Spleen (tissue), 11 donors: ENCODE results near the gene DNASE1. TPM values are rescaled to one million over a fixed set of nuclear protein-coding genes. Genes with fewer than 3 reads are reported as not detected.

Source experiments
- DNase-seq: peaks from one replicate; pipeline ENCODE4 v3.0.0-alpha.2; 2020
- H3K27ac ChIP-seq, 8 donors: fragments of 200-600 bp; sonication (generic) in 7 of 8; 1 replicate in 4 of 8; 2 replicates in 4 of 8; pipeline versions ENCODE4 v1.5.0 to v1.8.0; 2016 to 2021; ENCODE audit warnings: inconsistent platforms in 4 of 8, mild to moderate bottlenecking in 4 of 8, moderate library complexity in 1 of 8
- H3K27me3 ChIP-seq, 7 donors: fragments of 200-600 bp; sonication (generic) in 6 of 7; replicated peaks in 1 of 7; 1 replicate in 4 of 7; 2 replicates in 3 of 7; pipeline versions ENCODE4 v1.5.0 to v1.8.0; 2016 to 2021; ENCODE audit warnings: inconsistent platforms in 3 of 7, mild to moderate bottlenecking in 1 of 7
- H3K36me3 ChIP-seq, 6 donors: fragments of 200-600 bp; sonication (generic) in 5 of 6; 1 replicate in 4 of 6; 2 replicates in 2 of 6; pipeline versions ENCODE4 v1.5.0 to v1.8.0; 2016 to 2021; ENCODE audit warnings: inconsistent platforms in 2 of 6
- H3K4me1 ChIP-seq, 6 donors: fragments of 200-600 bp; sonication (generic) in 5 of 6; 1 replicate in 3 of 6; 2 replicates in 3 of 6; pipeline versions ENCODE4 v1.5.0 to v1.8.0; 2016 to 2021; ENCODE audit warnings: inconsistent platforms in 3 of 6
- H3K4me3 ChIP-seq, 8 donors: fragments of 200-600 bp; sonication (generic) in 7 of 8; 1 replicate in 4 of 8; 2 replicates in 4 of 8; pipeline versions ENCODE4 v1.5.0 to v1.8.0; 2016 to 2021; ENCODE audit warnings: inconsistent platforms in 4 of 8, mild to moderate bottlenecking in 4 of 8, moderate library complexity in 2 of 8
- H3K9me3 ChIP-seq, 8 donors: fragments of 200-600 bp; sonication (generic) in 7 of 8; 1 replicate in 4 of 8; 2 replicates in 4 of 8; pipeline versions ENCODE4 v1.5.0 to v1.8.0; 2016 to 2021; ENCODE audit warnings: inconsistent platforms in 4 of 8
- CTCF ChIP-seq, 11 experiments: fragments of 200-600 bp in 7 of 11; fragments of 450-650 bp in 4 of 11; sonication (generic) in 4 of 11; IDR thresholded peaks in 8 of 11; conservative IDR thresholded peaks in 3 of 11; 1 replicate in 7 of 11; 2 replicates in 4 of 11; pipeline versions ENCODE4 v1.4.0 to v1.8.0; 2016 to 2021; ENCODE audit warnings: antibody characterized with exemption in 11 of 11, inconsistent platforms in 4 of 11, mild to moderate bottlenecking in 1 of 11
- POLR2A ChIP-seq, 3 donors: fragments of 450-650 bp; IDR thresholded peaks; one replicate each; pipeline ENCODE4 v1.5.1; 2017; ENCODE audit warnings: antibody characterized with exemption in 3 of 3, mild to moderate bottlenecking in 1 of 3
- POLR2AphosphoS5 ChIP-seq, 3 donors: sonication (generic); formaldehyde crosslinking; IDR thresholded peaks; one replicate each; pipeline ENCODE4 v1.5.1; 2017; ENCODE audit warnings: antibody characterized with exemption in 3 of 3
- WGBS, 5 donors: extraction: QIAGEN DNeasy Blood & Tissue Kit in 3 of 5; methylation state at CpG; one replicate each; pipeline versions ENCODE4 v1.1.5 to v1.1.7; 2013 to 2018; 5-methylcytosine and 5-hydroxymethylcytosine counted together
- intact Hi-C: fragments of 100-400 bp; cut with DNase I; formaldehyde crosslinking; loops from one replicate; pipeline ENCODE4 v1.15.0; 2023; ENCODE audit warnings: low total_unique reads
- polyA plus RNA-seq, 3 donors: library from polyadenylated mRNA; stranded (reverse); fragments of 200-250 nt; gene quantifications; one replicate each; pipeline ENCODE4 v1.2.1, GENCODE V29; 2013
- total RNA-seq, 7 donors: library from RNA; depleted of rRNA in 3 of 7; stranded (reverse); fragments of >200 nt in 3 of 7; fragmentation: NEBNext Ultra II Directional in 4 of 7; extraction: Animal tissue kit (Norgen Biotek cat#: 25700) in 4 of 7; gene quantifications; one replicate each; pipeline versions ENCODE4 v1.1.0 to v1.2.1, GENCODE V29; 2016 to 2021
- donor health status: healthy with polysubstance abuse.
- donor health status: DM: no; HTN: no; CAD: no; lungs with moderate emphysema.
- donor health status: DM: no; HTN: no; CAD: no.
- donor health status: Bipolar disorder and iron deficiency.
- donor health status: healthy.
- donor health status: DM: no; HTN: no; CAD: no.
- donor health status: DM: yes; HTN: yes; CAD: no.

The DNASE1 gene
- total and polyA plus RNA-seq, 10 donors, result 6.1 to 51.9 (median 24.7) TPM

GRCh38 chr16:3690470-3690928, 36.0 kb downstream of the DNASE1 start:
- Histone ChIP-seq H3K27ac (peak overlapping the region in 3 of 8 donors; percentile 19 to 24 (median 24)), H3K9me3 (no peaks in the 10 kb centered on the region), H3K27me3 (no peaks in the 10 kb centered on the region), H3K36me3 (peaks cover 0 to 55% (median 21%) of the 10 kb centered on the region in 6 donors), H3K4me3 (peak overlapping the region in 3 of 8 donors; percentile 6 to 52 (median 26)), H3K4me1 (peaks cover 0 to 21% (median 13%) of the 10 kb centered on the region in 6 donors)
- intact Hi-C loops, result loop anchor here (10.0 kb wide), 1 partner anchor 184 kb away; no protein-coding TSS in a partner anchor
- TF ChIP-seq CTCF (IDR thresholded peaks at IDR 0.05 in 8 of 11, conservative IDR thresholded peaks at IDR 0.05 in 3 of 11), result peak; percentile 83 to 99 (median 95)
- TF ChIP-seq POLR2A (IDR thresholded peaks at IDR 0.05), result no peak
- peak; percentile 57 to 73 (median 73) for TF ChIP-seq POLR2AphosphoS5 (IDR thresholded peaks at IDR 0.05)
- 28 to 42% (median 31%) methylated on average over 18 of the region's 18 CpGs for WGBS, 5 donors
- peak; percentile 95 for DNase-seq

- H3K4me3 ChIP-seq, result peak overlapping the region in 2 of 8 donors; percentile 26 to 52
- TF ChIP-seq POLR2AphosphoS5 (IDR thresholded peaks at IDR 0.05) (no peak), POLR2A (IDR thresholded peaks at IDR 0.05) (no peak), CTCF (IDR thresholded peaks at IDR 0.05 in 8 of 11, conservative IDR thresholded peaks at IDR 0.05 in 3 of 11) (no peak)
- no peaks in the 10 kb centered on the region for H3K27me3 ChIP-seq
- peaks cover 0 to 21% (median 13%) of the 10 kb centered on the region in 6 donors for H3K4me1 ChIP-seq
- 83 to 87% (median 85%) methylated on average over 19 of the region's 19 CpGs for WGBS, 5 donors
- no peak for DNase-seq
- H3K36me3 ChIP-seq, result peaks cover 0 to 51% (median 14%) of the 10 kb centered on the region in 6 donors
- intact Hi-C loops, result loop anchor here (10.0 kb wide), 1 partner anchor 184 kb away; no protein-coding TSS in a partner anchor
- H3K27ac ChIP-seq, result peak overlapping the region in 2 of 8 donors; percentile 24
- no peaks in the 10 kb centered on the region for H3K9me3 ChIP-seq
These were observed 36.7 kb downstream of the DNASE1 start for GRCh38 chr16:3690980-3691720.

- intact Hi-C loops, result loop anchor here (10.0 kb wide), 1 partner anchor 183 kb away; no protein-coding TSS in a partner anchor
- DNase-seq, result no peak
- no peaks in the 10 kb centered on the region for H3K9me3 ChIP-seq
- H3K36me3 ChIP-seq, result peaks cover 0 to 45% (median 10%) of the 10 kb centered on the region in 6 donors
- no peak overlapping the region for H3K27ac ChIP-seq
- no peak overlapping the region for H3K4me3 ChIP-seq
- H3K4me1 ChIP-seq, result peaks cover 0 to 21% (median 13%) of the 10 kb centered on the region in 6 donors
- H3K27me3 ChIP-seq, result no peaks in the 10 kb centered on the region
- 90 to 93% (median 92%) methylated on average over 11 to 12 of the region's 12 CpGs for WGBS, 5 donors
- no peak for TF ChIP-seq POLR2AphosphoS5 (IDR thresholded peaks at IDR 0.05)
- no peak for TF ChIP-seq CTCF (IDR thresholded peaks at IDR 0.05 in 8 of 11, conservative IDR thresholded peaks at IDR 0.05 in 3 of 11)
- TF ChIP-seq POLR2A (IDR thresholded peaks at IDR 0.05), result no peak
These were observed 37.3 kb downstream of the DNASE1 start for GRCh38 chr16:3691761-3692160.

- Histone ChIP-seq H3K4me3 (no peak overlapping the region), H3K27me3 (no peaks in the 10 kb centered on the region), H3K27ac (no peak overlapping the region), H3K4me1 (peaks cover 0 to 26% (median 13%) of the 10 kb centered on the region in 6 donors), H3K9me3 (no peaks in the 10 kb centered on the region), H3K36me3 (peaks cover 0 to 22% (median 0%) of the 10 kb centered on the region in 6 donors)
- no peak for DNase-seq
- 88 to 97% (median 94%) methylated on average over 9 of the region's 9 CpGs for WGBS, 5 donors
- TF ChIP-seq POLR2AphosphoS5 (IDR thresholded peaks at IDR 0.05) (no peak), CTCF (IDR thresholded peaks at IDR 0.05 in 8 of 11, conservative IDR thresholded peaks at IDR 0.05 in 3 of 11) (no peak), POLR2A (IDR thresholded peaks at IDR 0.05) (no peak)
- intact Hi-C loops, result loop anchor here (10.0 kb wide), 1 partner anchor 181 kb away; no protein-coding TSS in a partner anchor
These were observed 39.6 kb downstream of the DNASE1 start for GRCh38 chr16:3694051-3694450.
